Stimulated activated naive B cell treated with anti-CD40 and anti-IgM and Interleukin-4, amounts not matched to agents 10 μg/mL and 1 μg/mL and 100 μg/mL, for 72 hours (primary cell): ENCODE results near the gene SEC22A.

Source experiments
- ATAC-seq, 2 donors: fragments of 150-1000 bp; cut with Tn5 transposase; replicated peaks; 2 replicates each; pipeline ENCODE4 v1.10.0; 2021; ENCODE audit warnings: moderate library complexity in 1 of 2
- DNase-seq: peaks from one replicate; pipeline ENCODE4 v3.0.0; 2021
- H3K27ac Mint-ChIP-seq: one replicate; pipeline ENCODE4 v1.8.0; 2022; ENCODE audit warnings: mild to moderate bottlenecking, mixed read lengths
- H3K27me3 Mint-ChIP-seq, 2 donors: one replicate each; pipeline ENCODE4 v1.8.0; 2022; ENCODE audit warnings: mixed read lengths in 2 of 2
- H3K36me3 Mint-ChIP-seq, 2 donors: one replicate each; pipeline ENCODE4 v1.8.0; 2022; ENCODE audit warnings: mixed read lengths in 2 of 2, mild to moderate bottlenecking in 1 of 2
- H3K4me1 Mint-ChIP-seq, 2 donors: one replicate each; pipeline ENCODE4 v1.8.0; 2022; ENCODE audit warnings: mixed read lengths in 2 of 2, mild to moderate bottlenecking in 1 of 2
- H3K4me3 Mint-ChIP-seq, 2 donors: one replicate each; pipeline ENCODE4 v1.8.0; 2022; ENCODE audit warnings: mild to moderate bottlenecking in 2 of 2, mixed read lengths in 2 of 2, moderate library complexity in 1 of 2
- H3K9me3 Mint-ChIP-seq, 2 donors: one replicate each; pipeline ENCODE4 v1.8.0; 2022; ENCODE audit warnings: mixed read lengths in 2 of 2, mild to moderate bottlenecking in 1 of 2

Gene SEC22A, protein sequence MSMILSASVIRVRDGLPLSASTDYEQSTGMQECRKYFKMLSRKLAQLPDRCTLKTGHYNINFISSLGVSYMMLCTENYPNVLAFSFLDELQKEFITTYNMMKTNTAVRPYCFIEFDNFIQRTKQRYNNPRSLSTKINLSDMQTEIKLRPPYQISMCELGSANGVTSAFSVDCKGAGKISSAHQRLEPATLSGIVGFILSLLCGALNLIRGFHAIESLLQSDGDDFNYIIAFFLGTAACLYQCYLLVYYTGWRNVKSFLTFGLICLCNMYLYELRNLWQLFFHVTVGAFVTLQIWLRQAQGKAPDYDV

DNA sequence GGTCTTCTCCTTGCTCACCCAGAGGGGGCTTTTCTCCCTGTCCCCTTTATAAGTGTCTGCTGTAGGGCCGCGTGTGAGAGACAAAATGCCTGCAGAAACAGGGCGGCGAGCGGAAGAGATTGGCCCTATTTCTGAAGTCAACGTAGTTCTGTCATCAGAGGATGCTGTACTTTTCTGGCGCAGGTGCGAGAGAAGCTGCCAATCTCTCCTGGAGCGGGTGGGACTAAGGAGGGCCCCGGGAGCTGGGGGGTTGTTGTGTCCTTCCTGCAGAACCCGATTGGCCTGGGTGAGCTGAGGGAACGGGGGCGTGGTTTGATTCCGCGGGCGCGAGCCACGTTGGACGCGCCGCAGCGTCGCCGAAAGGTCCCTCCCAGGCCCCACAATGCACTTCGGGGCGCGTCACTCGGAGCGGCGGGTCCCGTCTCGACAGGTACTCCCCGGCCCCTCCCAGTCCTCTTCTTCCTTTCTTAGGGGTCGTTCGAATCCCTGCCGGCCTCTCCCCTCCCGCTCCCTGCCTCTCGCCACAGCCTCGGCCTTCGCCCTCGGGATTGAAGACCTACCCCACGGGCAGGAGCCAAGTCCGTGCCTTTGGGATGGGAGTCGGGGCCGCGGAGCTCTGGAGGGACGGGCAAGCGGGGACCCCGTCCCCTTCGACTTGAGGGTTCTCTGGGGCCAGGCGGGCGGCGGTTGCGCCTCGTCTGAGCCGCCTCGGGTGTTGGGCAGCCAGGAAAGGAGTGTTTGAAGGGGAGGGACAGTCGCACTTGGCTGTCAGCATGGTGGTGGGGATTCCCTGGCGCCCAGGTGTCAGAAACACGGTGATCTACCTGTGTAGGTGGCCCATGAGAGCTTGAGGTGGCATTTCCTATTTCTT, at the start of gene SEC22A:
Gene SEC22A (plus strand): TSS at position 387 of the 871 bp plus-strand sequence. CDS start 7,275 bp downstream, outside the sequence.
- Mint-ChIP-seq H3K9me3 (peaks cover 5 to 8% of the 10 kb centered on the region in 2 donors), H3K27me3 (peaks cover 0 to 3% of the 10 kb centered on the region in 2 donors), H3K36me3 (peaks cover 3 to 5% of the 10 kb centered on the region in 2 donors), H3K4me1 (peaks cover 8 to 16% of the 10 kb centered on the region in 2 donors), H3K27ac (peak within 1 kb of the TSS; percentile 98), H3K4me3 (peak within 1 kb of the TSS; percentile 90 to 94)
- DNase-seq (peak; percentile 93), ATAC-seq (peak; percentile 97 to 99)

DNA sequence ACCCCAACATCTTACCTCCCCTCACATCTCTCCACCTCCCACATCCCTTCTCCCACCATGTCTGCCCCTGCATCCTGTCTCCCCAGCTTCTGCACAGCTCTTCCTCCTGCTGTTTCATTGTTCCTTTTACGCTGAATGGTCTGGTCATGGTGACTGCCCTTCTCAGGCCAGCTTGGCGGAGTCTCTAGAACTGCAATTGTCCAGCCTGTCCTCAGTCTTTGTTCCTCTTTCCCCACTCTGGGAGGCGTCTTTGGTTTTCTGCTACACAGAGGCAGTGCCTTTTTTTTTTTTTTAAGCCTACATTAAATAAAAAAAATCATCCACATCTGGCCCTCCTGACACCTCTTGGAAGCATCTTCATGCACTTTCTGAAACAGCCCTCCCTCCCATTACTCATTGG, 49.1 kb upstream of the SEC22A start:
- peak overlapping the region; percentile 75 for H3K27ac Mint-ChIP-seq
- peaks cover 8 to 9% of the 10 kb centered on the region in 2 donors for H3K9me3 Mint-ChIP-seq
- peaks cover 12 to 25% of the 10 kb centered on the region in 2 donors for H3K4me1 Mint-ChIP-seq
- ATAC-seq (peak; percentile 57 to 60), DNase-seq (no peak)
- H3K27me3 Mint-ChIP-seq = no peaks in the 10 kb centered on the region
- H3K36me3 Mint-ChIP-seq = peaks cover 67 to 72% of the 10 kb centered on the region in 2 donors
- H3K4me3 Mint-ChIP-seq = peak overlapping the region in 1 of 2 donors; percentile 4

DNA sequence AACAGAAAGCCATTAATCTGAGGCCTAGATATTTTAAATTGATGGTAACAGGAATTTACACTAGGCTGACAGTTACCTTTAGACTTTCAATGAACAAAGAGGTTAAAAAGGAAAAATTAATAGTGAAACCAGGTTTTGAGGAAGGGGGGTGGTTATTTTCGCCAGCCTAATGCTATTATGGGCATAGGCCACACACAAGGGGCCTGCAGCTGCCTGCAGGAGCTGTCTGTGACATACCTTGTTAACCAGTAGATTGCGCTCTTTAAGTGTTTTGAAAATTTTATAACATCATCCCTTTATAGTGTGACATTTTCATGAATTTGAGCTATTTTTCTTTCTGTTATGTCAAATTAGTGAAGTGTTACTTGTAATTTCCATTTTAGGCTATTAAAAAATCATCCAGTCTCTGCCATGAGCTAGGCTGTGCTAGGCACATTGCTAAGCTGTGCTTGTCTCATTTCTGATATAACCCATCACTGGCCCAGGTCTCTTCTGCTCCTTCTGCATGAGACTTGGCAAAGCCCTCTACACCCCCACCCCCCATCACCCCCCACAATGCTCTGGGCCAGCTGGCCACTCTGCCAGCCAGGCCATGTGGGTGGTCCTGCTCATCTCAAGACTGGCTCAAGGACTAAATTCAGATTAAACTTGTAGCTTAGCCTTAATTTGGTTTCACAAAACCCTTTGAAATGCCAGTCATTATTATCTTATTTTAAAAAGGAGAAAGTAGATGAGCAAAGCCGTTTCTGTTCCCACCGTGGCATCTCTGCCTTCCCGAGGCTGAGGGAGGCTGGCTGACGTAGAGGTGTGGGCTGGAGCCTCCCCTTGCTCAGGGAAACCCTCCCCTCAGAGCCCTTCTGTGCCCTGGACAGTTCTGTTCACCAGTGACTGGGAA, 48.4 kb upstream of the SEC22A start:
- H3K27me3 Mint-ChIP-seq = no peaks in the 10 kb centered on the region
- no peak for DNase-seq
- peaks cover 12 to 30% of the 10 kb centered on the region in 2 donors for H3K4me1 Mint-ChIP-seq
- peak overlapping the region in 1 of 2 donors; percentile 4 for H3K4me3 Mint-ChIP-seq
- peaks cover 70 to 75% of the 10 kb centered on the region in 2 donors for H3K36me3 Mint-ChIP-seq
- H3K9me3 Mint-ChIP-seq = peaks cover 8 to 9% of the 10 kb centered on the region in 2 donors
- ATAC-seq = peak; percentile 88 to 92
- peak overlapping the region; percentile 75 for H3K27ac Mint-ChIP-seq

DNA sequence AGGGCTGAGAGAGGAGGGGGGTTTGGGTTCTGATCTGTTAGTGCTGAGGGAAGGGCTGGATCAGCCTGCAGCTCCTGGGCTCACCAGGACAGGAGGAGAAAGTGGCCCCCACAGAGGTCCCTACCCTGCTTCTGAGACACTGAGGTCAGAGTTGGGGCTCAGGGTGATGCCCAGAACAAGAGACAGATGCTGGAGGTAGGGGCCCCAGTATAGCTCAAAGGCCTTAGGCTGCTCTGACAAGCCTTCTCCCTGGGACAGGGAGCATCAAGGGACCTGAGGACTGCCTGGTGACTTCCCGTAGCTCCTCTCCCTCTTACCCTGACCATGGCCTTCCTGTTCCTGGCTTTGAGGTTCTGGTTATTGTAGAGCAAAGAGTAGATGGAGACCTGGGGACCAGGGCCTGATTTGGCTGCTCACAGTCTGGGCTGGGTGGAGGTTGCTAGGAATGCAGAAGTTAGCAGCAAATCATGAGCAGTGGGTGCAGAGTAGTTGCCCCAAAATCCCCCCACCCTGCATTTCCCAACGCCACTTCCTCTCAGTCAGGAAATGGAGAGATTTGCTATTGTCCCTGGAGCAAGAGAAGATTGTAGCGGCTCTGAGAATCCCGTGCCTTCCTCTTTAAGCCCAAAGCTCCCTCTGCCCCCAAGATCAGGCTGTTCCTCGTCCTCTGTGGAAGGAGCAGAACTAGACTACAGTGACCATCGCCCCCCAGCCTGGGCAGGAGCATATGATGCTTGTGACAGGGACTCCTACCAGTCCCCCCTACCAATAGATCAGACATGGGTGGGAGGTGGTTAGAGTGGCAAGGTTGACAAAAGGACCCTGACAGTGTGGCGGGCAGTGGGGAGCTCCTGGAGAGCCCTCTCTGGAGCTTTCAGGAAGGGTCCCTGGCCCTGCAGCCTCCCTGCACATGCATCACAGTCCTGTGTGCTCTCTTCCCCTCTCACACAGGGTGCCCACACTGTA, 47.4 kb upstream of the SEC22A start:
- peaks cover 68 to 74% of the 10 kb centered on the region in 2 donors for H3K36me3 Mint-ChIP-seq
- no peak overlapping the region for H3K4me3 Mint-ChIP-seq
- H3K27me3 Mint-ChIP-seq = no peaks in the 10 kb centered on the region
- H3K9me3 Mint-ChIP-seq = peaks cover 6 to 9% of the 10 kb centered on the region in 2 donors
- no peak for ATAC-seq
- peaks cover 12 to 31% of the 10 kb centered on the region in 2 donors for H3K4me1 Mint-ChIP-seq
- H3K27ac Mint-ChIP-seq = peak overlapping the region; percentile 56
- no peak for DNase-seq

DNA sequence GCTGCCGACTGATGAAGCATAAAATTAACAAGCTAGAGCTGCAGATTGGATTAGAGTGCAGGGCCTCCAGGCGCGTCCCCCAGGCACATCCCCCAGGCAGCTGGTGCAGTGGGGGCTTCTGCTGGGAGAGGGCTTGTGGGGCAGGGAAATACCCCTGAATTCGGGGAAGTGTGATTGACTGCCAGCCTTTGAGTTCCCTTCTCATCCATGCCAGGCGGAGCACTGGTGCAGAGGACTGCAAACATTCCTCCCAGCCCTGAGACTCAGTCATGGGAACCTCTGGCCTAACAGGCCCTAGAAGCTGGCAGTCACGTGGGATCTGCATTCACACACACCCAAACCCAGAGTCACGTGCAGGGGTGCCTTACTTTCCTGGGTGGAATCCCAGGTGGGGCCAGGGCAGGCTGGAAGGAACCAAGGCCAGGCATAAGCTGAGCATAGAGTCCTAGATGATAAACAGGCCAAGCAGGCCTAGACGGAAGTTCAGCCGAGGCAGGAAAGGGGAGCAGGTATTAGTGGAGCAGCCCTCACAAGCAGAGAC, 46.2 kb upstream of the SEC22A start:
- Mint-ChIP-seq H3K4me1 (peaks cover 12 to 31% of the 10 kb centered on the region in 2 donors), H3K36me3 (peaks cover 65 to 73% of the 10 kb centered on the region in 2 donors), H3K27me3 (no peaks in the 10 kb centered on the region), H3K4me3 (no peak overlapping the region), H3K9me3 (peaks cover 6 to 9% of the 10 kb centered on the region in 2 donors), H3K27ac (no peak overlapping the region)
- ATAC-seq (no peak), DNase-seq (no peak)

DNA sequence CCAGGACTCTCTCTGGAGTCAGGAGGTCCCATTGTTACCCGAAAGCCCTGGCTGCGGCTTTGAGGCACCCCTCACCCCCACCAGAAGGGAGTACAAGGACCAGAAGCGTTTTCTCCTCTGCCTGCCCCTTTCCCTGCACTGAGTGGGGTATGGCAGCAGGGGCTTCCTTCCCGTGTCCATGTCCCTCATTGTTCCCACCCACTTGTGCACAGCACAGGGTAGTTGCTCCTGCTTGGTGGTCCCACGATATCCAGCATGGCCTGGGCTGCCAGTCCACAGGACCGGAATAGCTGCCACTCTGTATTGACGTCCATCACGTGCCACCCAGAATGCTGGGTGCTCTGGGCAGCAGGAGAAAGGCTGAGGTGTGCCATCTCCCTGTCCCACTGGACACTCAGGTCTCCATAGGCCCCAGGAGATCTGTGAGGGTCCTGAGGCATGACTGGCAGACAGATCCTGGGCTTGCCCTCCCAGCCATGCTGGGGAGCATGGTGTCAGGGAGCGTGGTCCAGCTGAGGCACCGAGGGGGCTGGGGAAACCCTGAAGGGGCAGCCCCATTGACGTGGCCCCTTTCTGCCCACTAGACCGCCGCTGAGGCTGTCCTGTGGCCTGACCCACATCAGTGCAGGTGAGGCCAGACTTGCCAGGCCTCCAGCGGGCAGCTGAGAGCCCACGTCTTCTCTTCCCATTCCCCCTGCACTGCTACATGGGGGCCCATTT, 45.3 kb upstream of the SEC22A start:
- Mint-ChIP-seq H3K36me3 (peaks cover 65 to 73% of the 10 kb centered on the region in 2 donors), H3K27me3 (no peaks in the 10 kb centered on the region), H3K4me1 (peaks cover 12 to 31% of the 10 kb centered on the region in 2 donors), H3K4me3 (no peak overlapping the region), H3K9me3 (peaks cover 2 to 4% of the 10 kb centered on the region in 2 donors), H3K27ac (no peak overlapping the region)
- DNase-seq (no peak), ATAC-seq (no peak)

DNA sequence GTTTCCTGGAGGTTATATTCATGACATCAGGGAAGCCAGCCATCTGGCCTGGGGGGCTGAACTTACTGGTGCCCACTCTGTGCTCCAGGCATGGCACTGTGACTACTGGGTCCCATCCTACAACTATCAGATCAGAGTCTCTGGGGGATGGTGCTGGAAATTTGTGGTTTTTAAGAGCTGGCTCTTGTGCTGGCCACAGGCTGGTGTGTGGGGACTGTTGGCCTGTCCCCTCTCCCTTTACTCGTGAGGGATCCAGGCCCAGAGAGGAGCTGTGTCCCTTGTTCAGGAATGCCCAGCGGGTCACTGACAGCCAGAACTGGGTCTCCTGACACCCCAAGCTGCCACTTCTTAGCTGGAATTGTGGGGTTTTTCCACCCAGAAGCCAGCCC, 44.5 kb upstream of the SEC22A start:
- H3K27ac Mint-ChIP-seq = no peak overlapping the region
- H3K4me1 Mint-ChIP-seq = peaks cover 9 to 31% of the 10 kb centered on the region in 2 donors
- ATAC-seq = no peak
- no peak for DNase-seq
- no peaks in the 10 kb centered on the region for H3K27me3 Mint-ChIP-seq
- no peak overlapping the region for H3K4me3 Mint-ChIP-seq
- H3K9me3 Mint-ChIP-seq = peaks cover 0 to under 1% of the 10 kb centered on the region in 2 donors
- peaks cover 61 to 73% of the 10 kb centered on the region in 2 donors for H3K36me3 Mint-ChIP-seq

DNA sequence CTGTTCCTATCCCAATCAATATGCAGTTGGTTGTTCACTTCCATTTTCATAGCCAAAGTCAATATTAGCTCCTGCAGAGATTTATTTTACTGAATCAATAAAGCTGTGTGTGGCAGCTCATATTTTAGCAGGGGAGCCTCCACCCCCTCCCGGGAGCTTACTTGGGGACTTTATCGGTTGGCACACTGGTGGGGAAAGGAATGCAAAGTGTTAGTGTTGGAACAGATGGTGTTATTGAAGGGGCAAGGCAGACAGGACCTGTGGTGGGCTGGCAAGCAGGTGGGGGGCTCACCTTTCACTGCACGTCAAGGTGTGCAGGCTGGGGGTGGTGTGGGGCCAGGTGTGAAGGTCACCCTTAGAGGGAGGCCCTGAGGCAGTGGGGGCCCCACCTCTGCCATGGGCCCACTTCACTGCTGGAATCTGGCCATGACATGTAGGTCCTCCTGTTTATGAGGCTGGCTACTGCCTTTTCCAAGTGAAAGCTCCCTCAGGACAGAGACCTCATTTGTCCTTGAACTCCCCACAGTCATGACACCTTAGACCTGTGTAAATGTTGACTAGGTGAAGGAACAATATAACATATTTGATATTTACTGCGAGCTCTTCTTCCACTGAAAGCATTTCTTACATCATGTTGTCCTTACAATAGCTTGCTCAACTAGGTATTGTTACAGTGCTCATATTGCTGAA, 44.0 kb upstream of the SEC22A start:
- Mint-ChIP-seq H3K4me3 (no peak overlapping the region), H3K36me3 (peaks cover 60 to 75% of the 10 kb centered on the region in 2 donors), H3K4me1 (peaks cover 6 to 27% of the 10 kb centered on the region in 2 donors), H3K27me3 (no peaks in the 10 kb centered on the region), H3K9me3 (no peaks in the 10 kb centered on the region), H3K27ac (peak overlapping the region; percentile 73)
- ATAC-seq (no peak), DNase-seq (no peak)

DNA sequence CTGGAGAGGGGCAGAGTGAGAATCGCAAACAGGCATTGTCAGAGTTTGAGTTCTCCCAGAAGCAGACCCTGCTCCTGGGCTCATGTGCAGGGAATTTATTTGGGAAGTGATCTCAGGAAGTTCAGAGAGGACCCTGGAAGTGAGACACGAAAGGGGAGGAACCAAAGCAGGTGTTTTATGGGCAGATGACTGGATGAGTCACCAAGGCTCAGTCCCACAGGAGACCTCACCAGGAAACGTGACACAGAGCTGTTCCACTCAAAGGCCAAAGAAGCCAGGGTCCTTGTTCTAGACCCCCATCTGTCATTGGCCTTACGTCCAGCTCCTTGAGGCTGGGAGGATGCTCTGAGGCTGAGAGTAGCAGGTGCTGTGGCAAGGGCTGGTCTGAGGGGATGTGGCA, 43.4 kb upstream of the SEC22A start:
- no peaks in the 10 kb centered on the region for H3K27me3 Mint-ChIP-seq
- ATAC-seq (no peak), DNase-seq (no peak)
- peak overlapping the region; percentile 73 for H3K27ac Mint-ChIP-seq
- peaks cover 63 to 78% of the 10 kb centered on the region in 2 donors for H3K36me3 Mint-ChIP-seq
- H3K9me3 Mint-ChIP-seq = no peaks in the 10 kb centered on the region
- H3K4me3 Mint-ChIP-seq = no peak overlapping the region
- peaks cover 4 to 21% of the 10 kb centered on the region in 2 donors for H3K4me1 Mint-ChIP-seq

DNA sequence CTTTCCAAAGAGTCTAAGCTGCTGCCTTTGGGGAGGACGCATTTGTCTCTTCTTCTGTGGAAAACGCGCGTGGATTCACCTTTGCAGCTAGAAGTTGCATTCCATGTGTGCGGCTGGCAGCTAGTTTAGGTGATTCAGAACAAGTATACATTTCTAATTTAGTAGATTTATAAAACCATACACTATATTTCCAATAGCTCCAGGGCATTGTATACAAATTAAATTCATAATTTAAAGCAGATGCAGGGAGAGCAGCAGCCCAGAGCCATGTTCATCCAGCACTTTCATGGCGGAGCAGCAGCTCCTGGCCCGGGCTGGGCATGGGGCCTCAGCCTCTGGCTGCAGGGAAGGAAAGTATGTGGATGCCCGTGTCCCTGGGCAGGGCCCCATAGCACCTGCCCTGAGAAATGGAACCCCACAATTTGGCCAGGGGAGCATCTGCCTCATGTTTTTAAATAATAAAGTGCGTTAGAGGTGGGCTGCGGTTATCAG, 42.8 kb upstream of the SEC22A start:
- Mint-ChIP-seq H3K36me3 (peaks cover 63 to 84% of the 10 kb centered on the region in 2 donors), H3K9me3 (no peaks in the 10 kb centered on the region), H3K27ac (no peak overlapping the region), H3K4me1 (peaks cover 4 to 15% of the 10 kb centered on the region in 2 donors), H3K27me3 (no peaks in the 10 kb centered on the region), H3K4me3 (no peak overlapping the region)
- ATAC-seq (no peak), DNase-seq (no peak)

DNA sequence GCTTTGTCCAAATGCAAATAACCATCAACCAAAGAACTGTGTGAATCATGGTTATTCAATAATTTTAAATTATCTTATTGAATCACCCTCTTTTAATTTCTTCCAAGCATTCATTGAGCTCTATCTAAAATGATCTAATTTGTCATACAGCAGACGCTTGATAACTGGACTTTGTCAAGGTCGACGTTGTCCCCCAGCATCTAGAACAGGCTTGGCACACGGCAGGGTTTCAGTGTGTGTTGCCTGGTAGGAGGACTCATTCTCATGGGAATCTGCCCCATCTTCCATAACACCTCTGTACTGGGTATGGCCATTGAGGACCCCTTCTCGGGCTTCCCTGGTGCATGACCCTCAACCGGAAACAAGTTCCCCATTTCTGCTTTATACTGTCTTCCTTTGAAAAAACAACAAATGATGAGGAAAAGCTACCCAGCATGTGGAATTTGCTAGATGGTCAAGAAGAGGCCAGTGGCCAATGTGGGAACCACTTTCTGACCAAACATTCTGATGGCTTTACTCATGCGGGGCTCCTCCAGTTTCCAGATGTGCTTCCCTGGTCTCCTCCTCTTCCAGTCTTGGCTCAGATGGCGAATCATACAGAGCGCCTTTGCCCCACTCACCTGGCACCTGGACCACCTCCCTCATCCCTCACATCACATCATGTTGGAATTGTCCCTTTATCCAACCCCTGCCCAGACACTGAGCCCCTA, 41.7 kb upstream of the SEC22A start:
- no peak for DNase-seq
- Mint-ChIP-seq H3K27me3 (no peaks in the 10 kb centered on the region), H3K4me3 (no peak overlapping the region), H3K9me3 (peaks cover 3% of the 10 kb centered on the region in 2 donors), H3K36me3 (peaks cover 63 to 84% of the 10 kb centered on the region in 2 donors), H3K4me1 (peaks cover 0 to 6% of the 10 kb centered on the region in 2 donors), H3K27ac (peak overlapping the region; percentile 53)
- ATAC-seq = no peak
